Aorta (tissue), 5 donors: ENCODE measurements around the gene NEK10. TPM values are rescaled to one million over a fixed set of nuclear protein-coding genes. Genes with fewer than 3 reads are reported as not detected.

Experiments
- ATAC-seq: fragments of 200-7000 bp; cut with Tn5 transposase; one replicate; pipeline ENCODE4 v1.9.1; 2022; ENCODE audit warnings: moderate library complexity; ENCODE audit not compliant: low FRiP score
- DNase-seq, 2 donors: peaks; one replicate each; pipeline ENCODE4 v3.0.0-alpha.2; 2020
- H3K27ac ChIP-seq, 2 donors: one replicate each; pipeline ENCODE4 v1.5.1; 2013; ENCODE audit warnings: low read length in 2 of 2, mild to moderate bottlenecking in 2 of 2, moderate library complexity in 2 of 2, control low read depth in 1 of 2, inconsistent platforms in 1 of 2, low read depth in 1 of 2
- H3K27me3 ChIP-seq, 2 donors: one replicate each; pipeline ENCODE4 v1.6.1; 2013; ENCODE audit warnings: control low read depth in 1 of 2, low read length in 1 of 2, mild to moderate bottlenecking in 1 of 2, moderate library complexity in 1 of 2; ENCODE audit not compliant: insufficient read depth in 2 of 2, control insufficient read depth in 1 of 2
- H3K36me3 ChIP-seq, 2 donors: one replicate each; pipeline ENCODE4 v1.6.1; 2013; ENCODE audit warnings: control low read depth in 1 of 2, low read length in 1 of 2, mild to moderate bottlenecking in 1 of 2; ENCODE audit not compliant: insufficient read depth in 2 of 2, control insufficient read depth in 1 of 2
- H3K4me1 ChIP-seq, 2 donors: one replicate each; pipeline ENCODE4 v1.6.1; 2013; ENCODE audit warnings: low read length in 2 of 2, control low read depth in 1 of 2, mild to moderate bottlenecking in 1 of 2, moderate library complexity in 1 of 2; ENCODE audit not compliant: insufficient read depth in 2 of 2, control insufficient read depth in 1 of 2
- H3K4me3 ChIP-seq, 2 donors: one replicate each; pipeline ENCODE4 v1.5.1; 2013; ENCODE audit warnings: low read length in 2 of 2, control low read depth in 1 of 2, mild to moderate bottlenecking in 1 of 2
- H3K9me3 ChIP-seq: one replicate; pipeline ENCODE4 v1.6.1; 2013; ENCODE audit warnings: mild to moderate bottlenecking, low read length; ENCODE audit not compliant: control insufficient read depth
- WGBS, 2 donors: extraction: QIAGEN DNeasy Blood & Tissue Kit; methylation state at CpG; one replicate each; pipeline ENCODE4 v1.1.7; 2013; 5-methylcytosine and 5-hydroxymethylcytosine counted together
- intact Hi-C, 2 donors: fragments of 100-400 bp; cut with DNase I; formaldehyde crosslinking; loops; one replicate each; pipeline versions ENCODE4 v1.14.2 to v1.15.0; 2022
- polyA plus RNA-seq, 2 donors: library from polyadenylated mRNA; stranded (reverse); fragments of 200-250 nt; gene quantifications; one replicate each; pipeline ENCODE4 v1.2.3, GENCODE V29; 2013
- total RNA-seq, 2 donors: library from RNA; stranded (reverse); fragmentation: NEBNext Ultra II Directional; extraction: Animal tissue kit (Norgen Biotek cat#: 25700); gene quantifications; one replicate each; pipeline ENCODE4 v1.2.1, GENCODE V29; 2021
- donor health status: healthy with polysubstance abuse.
- donor health status: Bipolar disorder and iron deficiency.
- donor health status: DM: no; HTN: no; CAD: no.
- donor health status: DM: no; HTN: no; CAD: no.
- donor health status: DM: yes; HTN: yes; CAD: no.

NEK10 gene
- total and polyA plus RNA-seq, 4 donors, result 0.08 to 3.5 (median 0.71) TPM

GRCh38 chr3:27171113-27171512 lies 198.1 kb downstream of the NEK10 start:
- Histone ChIP-seq H3K4me1 (no peaks in the 10 kb centered on the region), H3K9me3 (no peaks in the 10 kb centered on the region), H3K36me3 (no peaks in the 10 kb centered on the region), H3K4me3 (no peak overlapping the region), H3K27ac (no peak overlapping the region), H3K27me3 (no peaks in the 10 kb centered on the region)
- WGBS, 2 donors, result 94 to 98% methylated on average over 2 of the region's 2 CpGs
- no peak for DNase-seq
- intact Hi-C loops, result no loop called here
- no peak for ATAC-seq

- H3K4me1 ChIP-seq, result no peaks in the 10 kb centered on the region
- H3K9me3 ChIP-seq, result no peaks in the 10 kb centered on the region
- no peak overlapping the region for H3K4me3 ChIP-seq
- H3K27me3 ChIP-seq, result no peaks in the 10 kb centered on the region
- no peak overlapping the region for H3K27ac ChIP-seq
- intact Hi-C loops, result no loop called here
- H3K36me3 ChIP-seq, result no peaks in the 10 kb centered on the region
- no peak for ATAC-seq
- 68% methylated on average over 3 of the region's 3 CpGs for WGBS, 2 donors
- no peak for DNase-seq
These were observed 202.3 kb downstream of the NEK10 start for GRCh38 chr3:27166888-27167287.

- peak; percentile 47 for ATAC-seq
- intact Hi-C loops, result no loop called here
- H3K9me3 ChIP-seq, result no peaks in the 10 kb centered on the region
- H3K27ac ChIP-seq, result no peak overlapping the region
- H3K4me3 ChIP-seq, result no peak overlapping the region
- H3K4me1 ChIP-seq, result no peaks in the 10 kb centered on the region
- H3K27me3 ChIP-seq, result no peaks in the 10 kb centered on the region
- H3K36me3 ChIP-seq, result no peaks in the 10 kb centered on the region
- 14 to 16% methylated on average over 2 of the region's 2 CpGs for WGBS, 2 donors
- DNase-seq, result no peak
These were observed 203.9 kb downstream of the NEK10 start for GRCh38 chr3:27165321-27165721.

GRCh38 chr3:27160779-27161287 lies 208.3 kb downstream of the NEK10 start:
- Histone ChIP-seq H3K4me1 (no peaks in the 10 kb centered on the region), H3K27ac (no peak overlapping the region), H3K4me3 (no peak overlapping the region), H3K27me3 (no peaks in the 10 kb centered on the region), H3K9me3 (no peaks in the 10 kb centered on the region), H3K36me3 (no peaks in the 10 kb centered on the region)
- intact Hi-C loops, result no loop called here
- WGBS, 2 donors, result 87 to 92% methylated on average over 2 of the region's 2 CpGs
- no peak for ATAC-seq
- DNase-seq, result no peak

- DNase-seq (no peak), ATAC-seq (no peak)
- Histone ChIP-seq H3K4me1 (no peaks in the 10 kb centered on the region), H3K9me3 (no peaks in the 10 kb centered on the region), H3K4me3 (no peak overlapping the region), H3K36me3 (no peaks in the 10 kb centered on the region), H3K27me3 (no peaks in the 10 kb centered on the region), H3K27ac (no peak overlapping the region)
- 95 to 96% methylated on average over 3 of the region's 3 CpGs for WGBS, 2 donors
- intact Hi-C loops, result no loop called here
These were observed 209.0 kb downstream of the NEK10 start for GRCh38 chr3:27160146-27160545.

- ATAC-seq, result no peak
- H3K27ac ChIP-seq, result no peak overlapping the region
- intact Hi-C loops, result no loop called here
- 95 to 100% methylated on average over 1 of the region's 1 CpG for WGBS, 2 donors
- no peak for DNase-seq
- no peaks in the 10 kb centered on the region for H3K36me3 ChIP-seq
- no peaks in the 10 kb centered on the region for H3K4me1 ChIP-seq
- no peak overlapping the region for H3K4me3 ChIP-seq
- no peaks in the 10 kb centered on the region for H3K9me3 ChIP-seq
- no peaks in the 10 kb centered on the region for H3K27me3 ChIP-seq
These were observed 222.0 kb downstream of the NEK10 start for GRCh38 chr3:27147215-27147614.

GRCh38 chr3:27146786-27147185 lies 222.4 kb downstream of the NEK10 start:
- Histone ChIP-seq H3K4me1 (no peaks in the 10 kb centered on the region), H3K36me3 (no peaks in the 10 kb centered on the region), H3K9me3 (no peaks in the 10 kb centered on the region), H3K27me3 (no peaks in the 10 kb centered on the region), H3K4me3 (no peak overlapping the region), H3K27ac (no peak overlapping the region)
- no peak for ATAC-seq
- intact Hi-C loops, result no loop called here
- WGBS, 2 donors, result 84 to 89% methylated on average over 3 of the region's 3 CpGs
- no peak for DNase-seq

- H3K36me3 ChIP-seq, result no peaks in the 10 kb centered on the region
- intact Hi-C loops, result no loop called here
- no peak overlapping the region for H3K4me3 ChIP-seq
- 96% methylated on average over 3 of the region's 3 CpGs for whole genome bisulfite sequencing, 2 donors
- H3K9me3 ChIP-seq, result no peaks in the 10 kb centered on the region
- no peaks in the 10 kb centered on the region for H3K27me3 ChIP-seq
- no peak overlapping the region for H3K27ac ChIP-seq
- no peaks in the 10 kb centered on the region for H3K4me1 ChIP-seq
- ATAC-seq, result no peak
- DNase-seq, result no peak
These were observed 223.5 kb downstream of the NEK10 start for GRCh38 chr3:27145719-27146118.

- Histone ChIP-seq H3K4me3 (no peak overlapping the region), H3K36me3 (no peaks in the 10 kb centered on the region)
- intact Hi-C loops, result no loop called here
These were observed 227.5 kb downstream of the NEK10 start for GRCh38 chr3:27141668-27142067.

More at GRCh38 chr3:27141668-27142067, 227.5 kb downstream of the NEK10 start:
- H3K4me1 ChIP-seq, result peaks cover 2 to 5% of the 10 kb centered on the region in 2 donors
- H3K27ac ChIP-seq, result no peak overlapping the region
- ATAC-seq (no peak), DNase-seq (no peak)
- H3K27me3 ChIP-seq, result no peaks in the 10 kb centered on the region
- H3K9me3 ChIP-seq, result no peaks in the 10 kb centered on the region
